ENCODE results near the gene TBL3.

GRCh38 chr16:1929578-1930337 is 42.1 kb upstream of the TBL3 start:
- peak; percentile 94 to 100 (median 100) for TF ChIP-seq CTCF (IDR thresholded peaks at IDR 0.05)
- TF ChIP-seq POLR2A (IDR thresholded peaks at IDR 0.05): peak in 1 of 2 donors; percentile 62

Data from uterus (tissue), 2 donors.